ENCODE measurements around the gene GLS2.

GRCh38 chr12:56434828-56435227 is 53.1 kb downstream of the GLS2 start:
- TF ChIP-seq CTCF (IDR thresholded peaks at IDR 0.05) (no peak), REST (IDR thresholded peaks at IDR 0.05; ENCODE audit: insufficient read depth in 1 of 2, low read depth in 2 of 2, low read length in 1 of 2) (no peak)
